HG02642 (cell line): Measurements from ENCODE around the gene OR4L1.
"Not testable (repeated sequence)": the region's sequence is repeated elsewhere in the genome, so short reads cannot be mapped to it uniquely, and the experiment has no call there.

Experiments used
- ATAC-seq: cut with Tn5 transposase; IDR thresholded peaks from one replicate; pipeline ENCODE4 v1.9.1; 2021; ENCODE audit warnings: mild to moderate bottlenecking; ENCODE audit not compliant: unreplicated experiment, poor library complexity

Gene OR4L1

GRCh38 chr14:20059745-20060144 is at the start of gene OR4L1:
Gene OR4L1, plus strand, starts transcription at chr14:20060045. Its CDS starts 0 bp downstream, at chr14:20060045.
- ATAC-seq: no peak

GRCh38 chr14:20019257-20019865 is 40.5 kb upstream of the OR4L1 start, which contains the start of gene OR4K14:
Gene OR4K14, minus strand, starts transcription at chr14:20019307. Its CDS starts 4,114 bp downstream, at chr14:20015193.
- no peak for ATAC-seq

- no peak for ATAC-seq
These were observed 28.8 kb upstream of the OR4L1 start for GRCh38 chr14:20031058-20031457.

- ATAC-seq: no peak
These were observed 24.4 kb upstream of the OR4L1 start for GRCh38 chr14:20035449-20035848.

GRCh38 chr14:20035938-20036337 is 23.9 kb upstream of the OR4L1 start, which contains the start of gene OR4K13:
Gene OR4K13, minus strand, starts transcription at chr14:20036038. Its CDS starts 1,280 bp downstream, at chr14:20034758.
- ATAC-seq: no peak

GRCh38 chr14:20044243-20044642 is 15.6 kb upstream of the OR4L1 start:
- no peak for ATAC-seq

- no peak for ATAC-seq
These were observed 11.6 kb upstream of the OR4L1 start for GRCh38 chr14:20048202-20048601.

- no peak for ATAC-seq
These were observed 32.2 kb downstream of the OR4L1 start for GRCh38 chr14:20092050-20092449.

- ATAC-seq: no peak
These were observed 33.6 kb downstream of the OR4L1 start for GRCh38 chr14:20093442-20093841.

GRCh38 chr14:20098926-20099770 is 39.3 kb downstream of the OR4L1 start:
- ATAC-seq: not testable (repeated sequence)

GRCh38 chr14:20110438-20110837 is 50.6 kb downstream of the OR4L1 start, which contains the start of gene OR4K17:
Gene OR4K17, plus strand, starts transcription at chr14:20110739. Its CDS starts 6,761 bp downstream, at chr14:20117500.
- ATAC-seq: no peak
